MV-4-11 (cell line): ENCODE measurements around the gene TXK.

Experiments used
- DNase-seq: peaks from one replicate; lab custom pipeline; 2025; lab: John Stamatoyannopoulos, UW

TXK gene

DNA sequence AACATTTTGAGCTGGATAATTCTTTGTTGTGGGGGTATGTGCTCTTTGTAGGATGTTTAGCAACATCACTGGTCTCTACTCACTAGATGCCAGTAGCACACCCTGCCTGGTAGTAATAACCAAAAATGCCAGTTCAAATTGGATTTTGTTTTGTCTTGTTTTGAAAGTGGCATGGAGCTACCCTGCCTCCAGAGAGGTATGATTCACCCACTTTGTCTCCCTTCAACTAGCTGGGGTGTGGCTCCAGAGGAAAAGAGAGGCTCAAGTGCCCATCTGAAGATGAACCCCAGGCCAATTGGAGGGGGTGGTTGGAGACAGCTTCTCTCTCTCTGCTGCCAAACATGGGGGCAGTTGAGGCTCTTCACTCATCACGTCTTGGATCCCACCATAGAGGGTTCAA, 83.0 kb downstream of the TXK start:
- DNase-seq = no peak

GRCh38 chr4:48049483-48049882, 84.6 kb downstream of the TXK start:
- no peak for DNase-seq

- DNase-seq = no peak
Observed at GRCh38 chr4:48047896-48048295, 86.2 kb downstream of the TXK start.

DNA sequence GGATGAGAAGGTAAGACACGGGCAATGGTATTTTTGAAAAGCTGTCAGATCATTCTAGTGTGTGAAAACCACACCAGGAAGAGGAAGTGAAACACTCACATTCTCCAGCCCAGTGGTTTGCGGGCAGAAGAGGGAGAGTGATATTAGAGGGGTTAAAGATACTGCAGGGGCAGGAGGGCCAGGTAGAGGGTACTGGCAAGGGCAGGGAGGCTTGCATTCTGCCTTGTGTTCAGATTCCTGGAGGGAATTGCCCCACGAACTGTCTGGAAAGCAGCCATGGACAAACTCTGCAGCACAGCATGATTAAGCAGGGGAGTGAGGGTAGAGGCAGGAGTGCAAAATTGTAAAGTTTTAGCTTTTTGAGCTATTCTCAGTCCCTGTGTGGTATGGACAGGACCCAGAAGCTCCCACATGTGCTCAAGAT, 86.6 kb downstream of the TXK start:
- peak; percentile 80 for DNase-seq

- no peak for DNase-seq
Observed at GRCh38 chr4:48046059-48046458, 88.0 kb downstream of the TXK start.

DNA sequence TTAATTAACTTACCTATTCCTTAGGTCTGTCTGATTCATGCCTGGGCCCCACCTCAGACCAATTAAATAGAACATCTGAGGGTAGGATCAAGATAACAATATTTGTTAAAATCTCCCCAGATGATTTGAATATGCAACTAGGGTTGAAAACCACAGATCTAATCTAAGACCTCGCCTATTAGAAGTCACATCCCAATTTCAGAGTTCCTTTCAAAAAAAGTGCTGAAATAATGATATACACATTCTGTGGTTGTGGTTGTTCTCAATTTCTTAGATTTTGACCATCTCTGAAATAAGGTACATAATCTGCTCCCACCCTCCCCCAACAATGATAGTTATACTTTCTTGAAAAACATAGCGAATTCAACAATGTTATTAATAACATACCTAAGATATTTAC, 89.8 kb downstream of the TXK start:
- DNase-seq = no peak

- no peak for DNase-seq
Observed at GRCh38 chr4:48043504-48043903, 90.5 kb downstream of the TXK start.

DNA sequence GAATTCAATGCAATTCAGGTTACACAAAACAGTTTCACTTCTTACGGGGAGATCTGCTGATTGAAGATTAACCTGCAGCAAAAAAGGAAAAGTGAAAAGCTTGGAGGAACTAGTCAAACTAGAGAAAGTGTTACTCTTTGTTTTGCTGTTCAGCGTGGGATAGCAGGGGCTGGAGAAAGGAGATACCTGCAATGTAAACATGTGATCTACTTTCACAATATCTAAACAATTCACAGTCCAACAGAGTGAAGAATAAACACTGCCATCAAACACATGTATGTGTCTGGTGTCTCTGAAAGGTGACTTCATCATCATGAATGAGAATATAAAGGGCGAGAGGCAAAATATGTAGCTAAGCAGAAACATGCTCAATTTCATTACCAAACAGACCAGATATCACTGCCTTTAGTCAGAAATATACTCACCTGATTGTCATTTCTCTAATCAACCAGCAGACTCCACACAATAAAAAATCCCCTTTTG, 91.0 kb downstream of the TXK start:
- no peak for DNase-seq

- DNase-seq = no peak
Observed at GRCh38 chr4:48041535-48042137, 92.4 kb downstream of the TXK start.

DNA sequence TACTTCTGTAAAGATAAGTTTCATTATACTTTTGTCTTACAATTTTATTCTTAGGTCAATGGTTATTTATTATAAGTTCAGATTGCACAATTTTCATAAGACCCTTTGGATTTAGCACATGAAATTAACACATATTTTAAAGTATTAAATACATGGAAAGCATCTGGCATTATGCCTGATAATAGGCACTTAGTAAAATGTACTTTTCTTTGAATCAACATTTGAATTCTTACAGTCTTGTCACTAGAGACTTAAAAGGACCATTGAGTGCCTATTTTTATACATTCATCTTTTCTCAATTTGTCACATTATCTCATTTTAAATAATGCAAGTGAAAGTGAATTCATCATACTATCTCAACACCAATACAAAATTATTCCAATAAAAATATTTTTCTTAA, 94.5 kb downstream of the TXK start:
- no peak for DNase-seq

GRCh38 chr4:48038666-48039065, 95.4 kb downstream of the TXK start:
- no peak for DNase-seq

DNA sequence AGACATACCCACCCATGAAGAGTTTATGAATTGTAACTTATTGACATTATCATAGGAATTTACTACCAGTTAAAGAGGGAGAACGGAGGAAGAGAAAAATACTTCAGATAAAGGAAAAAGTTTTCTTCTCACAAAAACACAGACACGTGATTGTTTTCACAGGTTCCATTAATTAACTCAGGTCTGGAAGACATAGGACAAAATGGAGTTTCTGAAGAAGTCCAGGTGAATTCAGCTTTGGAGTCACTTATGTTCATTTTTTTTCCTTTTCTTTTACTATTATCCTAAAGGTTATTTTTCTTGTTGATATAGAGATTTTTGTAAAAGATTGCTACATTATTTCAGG, 97.0 kb downstream of the TXK start:
- no peak for DNase-seq

GRCh38 chr4:48035952-48036351, 98.1 kb downstream of the TXK start:
- no peak for DNase-seq

DNA sequence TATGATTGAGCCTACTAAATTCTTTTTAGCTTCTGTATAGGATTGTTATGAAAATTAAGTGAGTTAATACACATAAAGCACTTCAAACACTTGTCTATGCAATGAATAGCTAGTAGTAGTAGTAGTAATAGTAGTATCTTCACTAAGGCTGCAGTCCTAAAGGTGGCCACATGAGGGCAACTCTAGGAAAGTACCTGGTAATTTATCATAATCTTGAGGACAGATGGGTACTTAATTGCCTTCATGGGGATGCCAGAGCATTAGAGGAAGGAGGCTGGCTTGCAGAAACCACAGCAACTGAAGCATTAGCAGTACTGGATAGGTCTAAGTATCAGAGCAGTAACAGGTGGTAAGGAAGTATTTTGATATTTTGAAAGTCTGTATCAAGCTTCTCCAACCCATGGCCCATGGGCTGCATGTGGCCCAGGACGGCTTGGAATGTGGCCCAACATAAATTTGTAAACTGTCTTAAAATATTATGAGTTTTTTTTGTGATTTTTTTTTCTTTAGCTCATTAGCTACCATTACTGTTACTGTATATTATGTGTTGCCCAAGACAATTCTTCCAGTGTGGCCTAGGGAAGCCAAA, 100.1 kb downstream of the TXK start:
- peak; percentile 44 for DNase-seq

DNA sequence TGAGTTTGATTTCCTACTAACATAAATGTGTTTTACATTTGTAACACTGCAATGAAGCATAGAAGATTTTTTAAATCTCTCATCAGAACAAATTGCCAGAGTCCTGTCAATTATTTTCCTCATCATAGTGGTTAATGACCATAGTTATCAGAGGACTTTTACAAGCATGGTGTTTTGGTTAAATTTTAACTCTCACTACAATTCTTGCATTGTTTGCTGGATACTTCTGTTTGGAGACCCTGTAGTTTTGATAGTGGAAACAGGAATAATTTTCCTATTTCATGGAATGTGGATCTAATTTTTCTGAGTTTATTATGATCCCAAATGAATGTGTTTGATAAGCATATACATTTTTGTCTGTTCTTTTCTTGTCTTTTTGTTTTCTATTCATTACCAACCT, 100.6 kb downstream of the TXK start:
- no peak for DNase-seq

DNA sequence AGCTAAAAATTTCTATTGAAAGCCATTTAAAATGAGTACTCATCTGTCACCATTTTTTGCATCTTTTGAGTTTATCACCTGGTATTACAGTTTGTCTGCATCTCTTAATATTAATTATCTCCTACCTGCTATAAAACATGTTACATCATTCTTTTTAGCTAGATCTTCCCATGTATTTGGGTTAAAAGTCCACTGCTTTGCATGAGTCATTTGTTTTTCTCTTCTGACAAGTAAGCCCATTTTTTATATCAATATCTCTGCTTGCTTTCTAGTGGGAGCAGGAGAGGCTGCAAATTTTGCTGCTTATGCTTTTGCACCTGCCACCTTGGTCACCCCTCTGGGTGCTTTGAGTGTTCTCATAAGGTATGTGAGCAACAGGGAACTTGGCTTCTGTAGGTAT, 101.3 kb downstream of the TXK start:
- no peak for DNase-seq

DNA sequence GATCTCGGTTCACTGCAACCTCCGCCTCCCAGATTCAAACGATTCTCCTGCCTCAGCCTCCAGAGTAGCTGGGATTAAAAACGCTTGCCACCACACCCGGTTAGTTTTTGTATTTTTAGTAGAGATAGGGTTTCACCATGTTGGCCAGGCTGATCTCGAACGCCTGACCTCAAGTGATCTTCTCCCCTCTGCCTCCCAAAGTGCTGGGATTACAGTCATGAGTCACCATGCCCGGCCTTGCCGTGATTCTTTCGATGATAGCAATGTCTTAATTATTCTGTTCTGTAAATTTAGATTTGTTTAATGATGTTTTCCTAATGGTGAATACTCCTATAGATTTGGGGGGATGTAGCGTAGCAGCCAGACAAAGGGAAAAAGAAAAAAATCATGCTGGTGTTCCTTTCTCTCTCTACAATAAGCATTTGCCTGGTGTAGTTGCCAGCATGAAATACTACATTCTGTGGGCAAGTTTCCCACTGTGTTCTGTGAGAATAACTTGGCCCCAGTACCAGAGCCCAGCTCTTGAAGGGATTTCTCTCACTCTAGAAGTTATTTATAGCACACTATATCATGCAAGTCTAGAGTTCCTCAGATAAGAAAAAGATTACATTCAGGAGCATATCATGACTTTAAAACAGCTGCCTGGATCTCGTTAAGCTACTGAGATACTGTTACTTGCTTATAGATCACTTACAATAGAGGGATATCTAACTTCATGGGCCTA, 102.1 kb downstream of the TXK start:
- DNase-seq = no peak

DNA sequence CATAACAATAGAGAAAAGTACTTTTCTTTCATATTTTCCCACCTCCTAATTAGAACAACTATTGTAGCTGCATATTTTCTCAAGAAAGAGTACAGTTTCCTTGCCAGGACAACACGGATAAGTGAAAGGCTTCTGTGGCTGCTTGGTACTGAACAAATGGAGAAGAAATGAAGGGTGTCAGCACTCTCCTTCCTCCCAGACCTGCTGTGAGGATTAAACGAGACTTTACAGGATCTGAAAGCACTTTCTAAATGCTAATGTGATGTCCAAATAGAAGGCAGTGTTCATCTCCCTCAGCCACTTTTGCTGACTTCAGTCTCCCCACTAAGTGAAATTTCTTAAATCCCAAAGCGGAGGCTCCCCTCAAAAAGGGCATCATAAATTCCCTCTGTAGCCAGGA, 103.6 kb downstream of the TXK start:
- DNase-seq = peak; percentile 36

GRCh38 chr4:48028696-48029095, 105.4 kb downstream of the TXK start:
- DNase-seq = no peak

DNA sequence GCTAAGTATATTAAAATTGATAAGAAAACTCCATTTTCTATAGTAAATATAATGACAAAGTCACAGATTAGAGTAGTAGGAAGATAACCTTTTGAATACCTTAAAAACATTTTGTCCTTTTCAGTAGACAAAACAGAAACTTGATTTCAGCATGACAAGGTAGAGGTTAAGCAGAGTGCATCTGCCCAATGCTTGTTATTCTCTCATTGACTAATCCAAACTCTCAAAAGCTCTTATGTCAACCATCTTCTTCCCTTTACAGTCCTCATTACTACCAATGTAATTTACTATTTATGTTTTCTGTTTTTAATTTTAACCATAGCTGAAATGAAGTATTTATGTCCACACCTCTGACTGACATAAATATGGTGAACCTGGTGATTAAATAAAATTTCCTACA, 106.4 kb downstream of the TXK start:
- no peak for DNase-seq

GRCh38 chr4:48025005-48025404, 109.0 kb downstream of the TXK start:
- DNase-seq = no peak

GRCh38 chr4:48024522-48024921, 109.5 kb downstream of the TXK start:
- no peak for DNase-seq

- DNase-seq = no peak
Observed at GRCh38 chr4:48022192-48022799, 111.8 kb downstream of the TXK start.
